NK-92 (cell line): Measurements from ENCODE around the gene PDK2.

Experiments used
- DNase-seq: peaks from one replicate; lab custom pipeline; 2025; ENCODE audit not compliant: unreplicated experiment; lab: John Stamatoyannopoulos, UW

The PDK2 gene

GRCh38 chr17:50133769-50134099, 38.6 kb downstream of the PDK2 start:
- no peak for DNase-seq

- DNase-seq = no peak
Measured at GRCh38 chr17:50134206-50135110, 39.3 kb downstream of the PDK2 start.

DNA sequence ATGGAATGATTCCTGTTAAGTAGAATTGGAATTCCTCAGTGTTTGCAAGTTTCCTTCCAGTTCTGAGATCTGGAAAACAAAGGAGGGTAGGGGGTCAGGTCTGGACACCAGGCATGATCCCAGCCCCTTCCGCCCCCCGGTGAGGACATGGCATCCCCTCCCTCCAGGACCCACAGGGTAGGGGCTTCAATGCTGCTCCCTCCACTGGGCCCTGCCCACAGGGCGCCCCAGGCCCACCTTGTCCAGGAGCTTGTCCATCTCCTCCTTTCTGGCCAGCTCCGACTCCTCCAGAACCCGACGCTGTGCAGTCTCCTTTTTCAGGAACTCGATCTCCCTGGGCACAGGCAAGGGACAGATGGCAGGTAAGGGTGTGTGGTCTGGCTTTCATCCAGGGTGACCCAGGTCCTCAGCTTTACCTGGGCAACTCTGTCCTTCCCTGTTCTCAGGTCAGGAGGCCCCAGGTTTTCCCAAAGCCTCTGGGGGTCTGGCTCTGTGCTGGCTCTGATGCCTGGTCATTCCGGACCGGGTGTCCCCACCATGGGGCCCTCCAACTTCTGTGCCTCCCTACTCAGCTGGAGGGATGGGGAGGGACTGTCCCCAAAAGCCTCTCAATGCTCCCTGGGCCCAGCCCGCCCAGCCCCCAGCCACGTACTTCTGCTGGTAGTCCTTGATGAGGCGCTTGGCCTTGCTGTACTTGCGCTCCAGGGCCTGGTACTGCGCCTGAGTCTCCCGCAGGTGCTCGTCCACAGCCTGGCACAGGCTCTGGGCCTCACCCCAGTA, 40.4 kb downstream of the PDK2 start:
- DNase-seq = no peak

DNA sequence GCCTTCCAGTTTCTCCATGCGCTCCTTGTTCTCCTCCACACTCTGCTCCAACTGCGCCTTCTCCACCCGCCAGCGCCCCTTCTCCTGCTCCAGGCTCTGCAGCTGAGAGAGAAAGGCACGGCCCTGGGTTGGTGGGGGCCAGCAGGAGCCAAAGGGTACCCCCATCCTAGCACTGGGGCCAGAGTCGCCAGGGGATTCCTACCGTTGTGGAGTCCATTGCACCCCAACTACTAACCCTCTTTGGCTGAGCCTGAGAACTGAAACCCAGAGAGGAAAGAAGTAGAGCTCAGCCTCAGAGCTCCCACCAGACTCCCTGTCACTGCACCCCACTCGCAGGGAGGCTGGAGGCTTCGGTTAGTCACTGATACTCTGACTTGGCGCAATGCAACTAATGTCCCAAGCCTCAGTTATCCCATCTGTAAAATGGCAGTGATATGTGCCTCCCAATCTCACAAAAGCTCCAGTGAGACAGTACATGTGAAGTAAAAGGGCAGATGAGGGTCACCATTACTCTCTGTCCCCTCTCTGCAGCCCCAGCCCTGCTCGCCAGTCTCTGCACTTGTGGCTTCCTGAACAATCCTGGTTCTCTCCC, 41.0 kb downstream of the PDK2 start:
- DNase-seq = no peak

DNA sequence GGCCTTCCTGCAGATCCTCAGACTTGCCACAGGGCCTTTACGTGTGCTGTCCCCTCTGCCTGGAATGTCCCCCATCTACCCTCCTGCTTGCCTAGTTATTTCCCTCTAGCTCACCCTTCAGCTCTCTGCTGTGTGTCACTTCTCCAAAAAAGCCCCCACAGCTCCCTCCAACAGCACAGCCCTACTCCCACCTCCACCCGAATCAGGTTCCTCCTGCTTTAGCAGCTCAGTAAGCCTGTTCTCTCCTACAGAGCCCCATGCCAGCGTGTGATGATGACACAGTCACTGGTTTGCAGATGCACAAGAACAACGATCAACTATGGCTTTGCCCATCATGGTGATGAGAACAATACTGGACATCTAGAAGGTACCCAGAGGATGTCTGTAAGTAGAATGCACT, 41.9 kb downstream of the PDK2 start:
- DNase-seq = no peak

GRCh38 chr17:50139185-50139783, 44.1 kb downstream of the PDK2 start:
- no peak for DNase-seq

GRCh38 chr17:50139950-50140885, 45.1 kb downstream of the PDK2 start:
- no peak for DNase-seq

GRCh38 chr17:50141026-50141744, 46.0 kb downstream of the PDK2 start:
- no peak for DNase-seq

DNA sequence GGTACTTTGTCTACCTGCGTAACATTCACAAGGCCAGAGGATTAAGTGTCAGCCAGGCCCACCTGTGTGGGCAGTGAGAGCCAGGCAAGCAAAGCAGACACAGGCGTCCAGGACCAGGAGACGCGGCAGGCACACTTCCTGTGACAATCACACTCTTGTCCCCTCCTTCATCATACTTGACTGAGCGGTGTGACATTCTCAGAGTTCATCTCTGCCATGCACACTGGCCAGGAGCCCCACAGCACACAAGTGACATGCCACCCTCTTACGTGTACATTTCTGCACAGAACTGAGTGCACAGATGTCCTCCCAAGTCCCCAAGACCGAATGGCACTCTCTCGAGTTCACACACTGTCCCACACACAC, 46.6 kb downstream of the PDK2 start:
- no peak for DNase-seq

DNA sequence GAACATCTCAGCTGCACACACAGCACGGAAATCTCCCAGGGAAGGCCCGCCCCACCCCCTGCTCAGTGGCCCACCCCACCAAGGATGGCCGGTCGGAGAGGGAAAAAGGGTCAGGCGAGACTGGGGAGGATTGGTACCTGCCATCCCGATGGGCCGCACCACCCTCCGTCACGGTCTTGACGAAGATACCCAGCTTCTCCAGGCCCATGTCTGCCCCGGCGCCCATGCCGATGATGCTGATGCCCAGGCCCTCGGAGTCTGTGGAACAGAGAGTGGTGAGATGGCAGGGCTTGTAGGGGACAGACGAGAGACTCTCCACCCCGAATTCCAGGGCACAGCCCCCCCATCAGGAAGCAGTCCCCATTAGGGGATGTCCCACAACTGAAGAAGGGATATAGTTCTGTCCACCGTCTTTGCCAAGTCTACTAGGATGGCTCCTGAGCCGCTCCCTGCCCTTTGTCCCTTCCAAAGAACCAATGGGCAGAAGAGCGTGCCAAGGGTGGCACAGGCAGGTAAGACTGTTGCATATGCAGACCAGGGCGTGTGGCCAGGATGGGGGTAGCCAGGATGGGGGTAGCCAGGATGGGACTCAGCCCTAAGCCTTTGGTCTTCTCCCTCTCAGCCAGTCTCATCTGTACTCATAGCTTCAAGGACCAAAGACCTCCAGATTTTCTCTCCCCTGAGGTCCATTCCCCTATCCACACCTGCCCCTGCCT, 48.5 kb downstream of the PDK2 start:
- DNase-seq = no peak

DNA sequence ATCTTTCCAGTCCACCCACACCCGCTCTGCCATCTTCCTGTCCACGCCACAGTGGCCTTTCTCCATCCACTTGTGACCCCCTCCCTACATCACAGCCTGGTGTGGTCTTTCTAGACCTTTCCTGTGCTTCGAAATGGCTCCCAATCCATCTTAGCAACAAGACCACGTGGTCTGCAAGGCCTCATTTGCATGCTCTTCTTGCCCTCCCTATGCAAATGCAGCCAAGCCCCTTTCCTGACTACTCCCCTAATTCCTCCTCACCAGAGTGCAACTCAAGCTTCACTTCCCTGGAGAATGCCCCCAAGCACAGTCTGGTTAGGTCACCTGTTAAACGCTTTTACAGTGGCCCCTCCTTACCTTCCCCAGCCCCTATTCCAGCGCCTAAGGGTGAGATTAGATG, 49.2 kb downstream of the PDK2 start:
- DNase-seq = no peak

DNA sequence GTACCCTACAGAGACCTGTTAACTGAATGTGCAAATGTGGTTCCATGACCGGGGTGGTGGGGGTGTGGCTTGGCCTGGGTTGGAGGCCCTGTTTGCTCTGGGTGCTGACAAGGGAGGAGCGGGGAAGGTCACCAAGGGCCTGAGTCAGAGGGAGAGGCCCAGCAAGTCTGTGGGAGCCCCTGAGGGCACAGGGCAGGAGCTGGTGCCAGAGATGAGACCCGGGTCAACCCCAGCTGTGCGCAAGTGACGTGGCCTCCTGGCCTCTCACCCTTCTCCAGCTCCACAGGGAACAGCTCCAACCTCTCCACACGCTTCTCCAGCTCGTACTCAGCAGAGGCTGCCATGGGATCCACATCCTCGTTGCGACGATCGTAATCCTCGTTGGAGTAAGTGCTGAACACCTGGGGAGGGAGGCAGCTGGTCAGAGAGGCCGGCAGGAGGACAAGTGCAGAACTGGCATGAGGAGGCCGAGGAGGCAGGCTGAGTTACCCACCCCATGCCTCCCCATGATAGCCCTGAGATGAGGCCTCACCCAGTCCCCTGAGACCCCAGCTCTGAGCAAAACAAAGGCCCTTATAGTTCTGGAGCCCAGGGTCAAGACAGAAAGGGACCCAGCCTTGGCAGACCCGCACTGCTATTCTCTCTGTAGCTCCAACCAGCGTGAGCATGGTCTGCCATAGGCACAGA, 49.8 kb downstream of the PDK2 start:
- no peak for DNase-seq

DNA sequence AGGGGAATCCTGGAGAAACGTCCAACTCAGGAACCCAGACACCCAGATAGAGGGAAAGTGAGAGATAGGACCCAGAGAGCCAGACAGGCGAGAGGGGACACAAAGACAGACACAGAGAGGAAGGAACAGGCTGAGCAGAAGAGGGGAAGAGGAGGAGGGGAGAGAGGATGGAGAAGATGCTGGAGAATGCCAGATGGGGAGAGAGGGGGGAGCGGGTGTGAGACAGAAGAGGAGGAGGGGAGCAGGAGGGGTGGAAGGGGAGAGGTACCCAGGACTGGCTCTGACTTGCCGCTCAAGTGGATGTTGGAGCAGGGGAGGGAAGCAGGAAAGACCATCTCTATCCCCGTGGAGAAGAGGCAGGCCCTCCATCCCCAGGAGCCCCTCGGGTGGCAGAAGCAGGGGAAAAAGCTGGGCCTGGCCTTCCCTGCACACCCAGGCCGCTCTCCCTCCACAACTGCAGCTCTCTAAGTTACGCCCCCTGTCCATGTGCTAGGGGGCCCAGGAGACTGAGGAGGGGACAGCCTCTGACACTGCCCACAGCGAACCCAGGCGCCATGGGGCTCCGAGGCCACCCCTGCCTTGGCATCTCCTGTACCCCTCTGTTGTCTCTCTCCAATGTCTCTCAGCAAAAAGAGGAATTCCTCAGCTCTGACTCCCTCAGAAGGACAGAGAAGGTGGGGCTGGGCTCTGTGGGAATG, 50.5 kb downstream of the PDK2 start:
- no peak for DNase-seq

DNA sequence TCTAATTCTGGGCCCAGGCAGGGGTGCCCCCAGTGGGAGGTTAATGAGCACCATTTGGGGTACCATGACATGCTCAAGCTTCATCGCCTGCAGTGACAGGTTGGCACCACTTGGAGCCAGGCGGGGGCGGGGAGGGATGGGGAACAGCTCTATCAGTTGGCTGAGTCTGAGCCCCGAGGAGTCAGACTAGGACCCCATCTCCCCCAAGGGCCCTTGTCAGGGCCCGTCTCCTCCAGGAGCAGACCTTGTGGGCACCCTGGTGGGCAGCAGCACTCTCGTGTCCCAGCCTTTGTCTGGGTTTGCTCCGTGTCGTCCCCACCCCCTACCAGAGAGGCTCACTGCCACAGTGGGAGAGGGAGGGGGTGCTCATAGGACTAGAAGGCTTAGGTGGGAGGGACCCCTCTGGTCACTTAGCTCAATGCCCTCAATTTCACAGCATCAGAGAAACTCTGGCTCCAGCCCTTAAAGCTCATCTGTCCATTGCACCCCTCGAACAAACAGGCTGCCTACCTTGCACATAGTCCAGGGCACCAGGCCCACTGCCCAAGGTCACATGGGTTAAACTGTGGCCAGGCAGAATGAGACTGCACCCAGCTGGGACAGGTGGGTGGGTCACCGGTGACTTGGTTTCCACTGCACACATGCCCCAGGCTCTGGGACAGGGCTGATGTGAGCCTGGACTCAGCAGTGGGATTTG, 51.2 kb downstream of the PDK2 start:
- DNase-seq = no peak

GRCh38 chr17:50146927-50147665, 51.9 kb downstream of the PDK2 start:
- no peak for DNase-seq

- no peak for DNase-seq
Measured at GRCh38 chr17:50147841-50148225, 52.7 kb downstream of the PDK2 start.
